ENCODE results near the gene IL34. TPM values are rescaled to one million over a fixed set of nuclear protein-coding genes. Genes with fewer than 3 reads are reported as not detected.

IL34 gene
- total and polyA plus RNA-seq, 4 donors: 0.25 to 0.93 (median 0.42) TPM

DNA sequence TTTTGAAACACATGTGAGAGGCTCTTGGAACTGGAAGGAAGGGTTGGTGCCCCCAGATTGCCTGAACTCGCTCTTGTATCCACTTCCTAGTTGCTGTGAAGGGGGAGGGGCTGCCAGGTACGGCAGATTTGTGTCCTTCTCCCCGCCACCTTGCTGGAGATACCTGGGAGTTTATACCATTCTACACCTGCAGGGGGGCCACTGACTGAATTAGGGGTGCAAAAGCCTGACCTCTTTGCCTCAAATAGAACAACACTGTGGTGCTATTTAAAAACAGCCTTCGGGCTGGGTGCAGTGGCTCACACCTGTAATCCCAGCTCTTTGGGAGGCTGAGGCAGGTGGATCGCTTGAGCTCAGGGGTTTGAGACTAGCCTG, 35.1 kb upstream of the IL34 start:
- no peak for DNase-seq (ENCODE audit: low spot score)
- H3K9ac ChIP-seq (ENCODE audit: low read depth in 1 of 2, low read length in 2 of 2): no peak overlapping the region
- H3K27me3 ChIP-seq (ENCODE audit: control insufficient read depth in 4 of 4, insufficient read depth in 4 of 4, low read length in 3 of 4): no peaks in the 10 kb centered on the region
- WGBS: 92% methylated on average over 5 of the region's 5 CpGs
- TF ChIP-seq RXRA (IDR thresholded peaks at IDR 0.05) (no peak), GABPA (IDR thresholded peaks at IDR 0.05 in 1 of 2, conservative IDR thresholded peaks at IDR 0.05 in 1 of 2) (no peak), YY1 (IDR thresholded peaks at IDR 0.05) (no peak), NR2F2 (IDR thresholded peaks at IDR 0.05) (no peak), EGR1 (IDR thresholded peaks at IDR 0.05; ENCODE audit: low read depth in 2 of 2) (no peak), FOXA1 (IDR thresholded peaks at IDR 0.05) (no peak), CTCF (IDR thresholded peaks at IDR 0.05; ENCODE audit: low read depth, low read length, missing input control) (no peak), RAD21 (IDR thresholded peaks at IDR 0.05) (no peak), REST (IDR thresholded peaks at IDR 0.05) (no peak), TAF1 (conservative IDR thresholded peaks at IDR 0.05) (no peak), ZBTB33 (IDR thresholded peaks at IDR 0.05) (no peak), HNF4A (conservative IDR thresholded peaks at IDR 0.05) (no peak)
- TF ChIP-seq, protein P1, sequence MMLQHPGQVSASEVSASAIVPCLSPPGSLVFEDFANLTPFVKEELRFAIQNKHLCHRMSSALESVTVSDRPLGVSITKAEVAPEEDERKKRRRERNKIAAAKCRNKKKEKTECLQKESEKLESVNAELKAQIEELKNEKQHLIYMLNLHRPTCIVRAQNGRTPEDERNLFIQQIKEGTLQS (IDR thresholded peaks at IDR 0.05): no peak
- H3K4me3 ChIP-seq (ENCODE audit: low read depth in 1 of 3, low read length in 3 of 3): no peak overlapping the region
- H3K9me3 ChIP-seq (ENCODE audit: control insufficient read depth in 4 of 4, low read length in 3 of 4): no peaks in the 10 kb centered on the region
- no peak overlapping the region for H3K27ac ChIP-seq (ENCODE audit: low read depth in 1 of 2, low read length in 2 of 2)
- no peaks in the 10 kb centered on the region for H3K4me1 ChIP-seq (ENCODE audit: control insufficient read depth in 4 of 4, insufficient read depth in 4 of 4, low read length in 3 of 4)
- H3K36me3 ChIP-seq (ENCODE audit: control insufficient read depth in 4 of 4, insufficient read depth in 3 of 4, low read depth in 1 of 4, low read length in 3 of 4): no peaks in the 10 kb centered on the region

GRCh38 chr16:70611785-70612303, 34.5 kb upstream of the IL34 start:
- Histone ChIP-seq H3K27ac (ENCODE audit: low read depth in 1 of 2, low read length in 2 of 2) (no peak overlapping the region), H3K36me3 (ENCODE audit: control insufficient read depth in 4 of 4, insufficient read depth in 3 of 4, low read depth in 1 of 4, low read length in 3 of 4) (no peaks in the 10 kb centered on the region), H3K9me3 (ENCODE audit: control insufficient read depth in 4 of 4, low read length in 3 of 4) (no peaks in the 10 kb centered on the region), H3K9ac (ENCODE audit: low read depth in 1 of 2, low read length in 2 of 2) (no peak overlapping the region), H3K4me3 (ENCODE audit: low read depth in 1 of 3, low read length in 3 of 3) (no peak overlapping the region), H3K4me1 (ENCODE audit: control insufficient read depth in 4 of 4, insufficient read depth in 4 of 4, low read length in 3 of 4) (no peaks in the 10 kb centered on the region), H3K27me3 (ENCODE audit: control insufficient read depth in 4 of 4, insufficient read depth in 4 of 4, low read length in 3 of 4) (no peaks in the 10 kb centered on the region)
- 91% methylated on average over 4 of the region's 4 CpGs for WGBS
- TF ChIP-seq RAD21 (IDR thresholded peaks at IDR 0.05) (no peak), JUND (IDR thresholded peaks at IDR 0.05) (no peak)
- no peak for DNase-seq (ENCODE audit: low spot score)
